Measurements from ENCODE around the gene RAD51B.
"Not testable (repeated sequence)": the region's sequence is repeated elsewhere in the genome, so short reads cannot be mapped to it uniquely, and the experiment has no call there.

The RAD51B gene

GRCh38 chr14:68695856-68696255, 876.3 kb downstream of the RAD51B start:
- Histone ChIP-seq H3K9me3 (replicated peaks; ENCODE audit: insufficient read depth, low read length) (no peaks in the 10 kb centered on the region), H3K79me2 (ENCODE audit: low read length) (no peaks in the 10 kb centered on the region), H4K20me1 (ENCODE audit: insufficient read depth, low read length) (no peaks in the 10 kb centered on the region), H3K27me3 (replicated peaks; ENCODE audit: insufficient read depth, low read length) (no peaks in the 10 kb centered on the region), H3F3A (ENCODE audit: insufficient read depth, low read length) (no peaks in the 10 kb centered on the region), H3K9me2 (replicated peaks; ENCODE audit: insufficient read depth, low read length) (no peaks in the 10 kb centered on the region), H3K4me3 (ENCODE audit: low read length) (no peak overlapping the region), H3K4me1 (ENCODE audit: low read length) (no peaks in the 10 kb centered on the region), H2AFZ (ENCODE audit: low read length) (no peak overlapping the region), H3K27ac (ENCODE audit: low read length) (no peak overlapping the region), H3K36me3 (replicated peaks; ENCODE audit: insufficient read depth, low read length) (no peaks in the 10 kb centered on the region), H3K4me2 (ENCODE audit: low read depth, low read length) (no peak overlapping the region), H3K9ac (ENCODE audit: low read length) (no peak overlapping the region)
- no peak for DNase-seq
- no peak for TF ChIP-seq CTCF (IDR thresholded peaks at IDR 0.05; ENCODE audit: low read length)

GRCh38 chr14:68696266-68696665, 876.7 kb downstream of the RAD51B start:
- H3F3A ChIP-seq (ENCODE audit: insufficient read depth, low read length): no peaks in the 10 kb centered on the region
- H3K4me2 ChIP-seq (ENCODE audit: low read depth, low read length): no peak overlapping the region
- no peaks in the 10 kb centered on the region for H3K9me3 ChIP-seq (replicated peaks; ENCODE audit: insufficient read depth, low read length)
- H3K27me3 ChIP-seq (replicated peaks; ENCODE audit: insufficient read depth, low read length): no peaks in the 10 kb centered on the region
- no peak for DNase-seq
- no peaks in the 10 kb centered on the region for H4K20me1 ChIP-seq (ENCODE audit: insufficient read depth, low read length)
- no peak overlapping the region for H3K4me3 ChIP-seq (ENCODE audit: low read length)
- H3K9ac ChIP-seq (ENCODE audit: low read length): no peak overlapping the region
- no peaks in the 10 kb centered on the region for H3K9me2 ChIP-seq (replicated peaks; ENCODE audit: insufficient read depth, low read length)
- H3K36me3 ChIP-seq (replicated peaks; ENCODE audit: insufficient read depth, low read length): no peaks in the 10 kb centered on the region
- no peak overlapping the region for H2AFZ ChIP-seq (ENCODE audit: low read length)
- no peaks in the 10 kb centered on the region for H3K79me2 ChIP-seq (ENCODE audit: low read length)
- no peak overlapping the region for H3K27ac ChIP-seq (ENCODE audit: low read length)
- no peaks in the 10 kb centered on the region for H3K4me1 ChIP-seq (ENCODE audit: low read length)
- TF ChIP-seq EZH2phosphoT487 (IDR thresholded peaks at IDR 0.05; ENCODE audit: low read length) (no peak), EZH2 (optimal IDR thresholded peaks at IDR 0.05; ENCODE audit: low read depth, low read length) (no peak)

- Histone ChIP-seq H3K9ac (ENCODE audit: low read length) (no peak overlapping the region), H3K27ac (ENCODE audit: low read length) (no peak overlapping the region)
These were observed 877.3 kb downstream of the RAD51B start for GRCh38 chr14:68696721-68697495.

GRCh38 chr14:68698773-68699172, 879.2 kb downstream of the RAD51B start:
- H3F3A ChIP-seq (ENCODE audit: insufficient read depth, low read length); H4K20me1 ChIP-seq (ENCODE audit: insufficient read depth, low read length); H3K4me1 ChIP-seq (ENCODE audit: low read length); H3K9me3 ChIP-seq (replicated peaks; ENCODE audit: insufficient read depth, low read length); H3K9me2 ChIP-seq (replicated peaks; ENCODE audit: insufficient read depth, low read length); H3K27me3 ChIP-seq (replicated peaks; ENCODE audit: insufficient read depth, low read length); H2AFZ ChIP-seq (ENCODE audit: low read length); H3K36me3 ChIP-seq (replicated peaks; ENCODE audit: insufficient read depth, low read length); H3K79me2 ChIP-seq (ENCODE audit: low read length); H3K4me2 ChIP-seq (ENCODE audit: low read depth, low read length); DNase-seq; H3K27ac ChIP-seq (ENCODE audit: low read length); H3K9ac ChIP-seq (ENCODE audit: low read length); H3K4me3 ChIP-seq (ENCODE audit: low read length): not testable (repeated sequence)

More at GRCh38 chr14:68696721-68697495, 877.3 kb downstream of the RAD51B start:
- TF ChIP-seq EZH2phosphoT487 (IDR thresholded peaks at IDR 0.05; ENCODE audit: low read length): no peak
- Histone ChIP-seq H3K9me2 (replicated peaks; ENCODE audit: insufficient read depth, low read length) (no peaks in the 10 kb centered on the region), H3K9me3 (replicated peaks; ENCODE audit: insufficient read depth, low read length) (no peaks in the 10 kb centered on the region), H4K20me1 (ENCODE audit: insufficient read depth, low read length) (no peaks in the 10 kb centered on the region), H3K4me1 (ENCODE audit: low read length) (no peaks in the 10 kb centered on the region), H3K4me2 (ENCODE audit: low read depth, low read length) (no peak overlapping the region), H3K4me3 (ENCODE audit: low read length) (no peak overlapping the region), H3F3A (ENCODE audit: insufficient read depth, low read length) (no peaks in the 10 kb centered on the region), H3K36me3 (replicated peaks; ENCODE audit: insufficient read depth, low read length) (no peaks in the 10 kb centered on the region), H3K79me2 (ENCODE audit: low read length) (no peaks in the 10 kb centered on the region), H3K27me3 (replicated peaks; ENCODE audit: insufficient read depth, low read length) (no peaks in the 10 kb centered on the region), H2AFZ (ENCODE audit: low read length) (no peak overlapping the region)
- DNase-seq: no peak
